Measurements from ENCODE around the gene HS6ST1. TPM values are rescaled to one million over a fixed set of nuclear protein-coding genes. Genes with fewer than 3 reads are reported as not detected.

The HS6ST1 gene
- total RNA-seq, 1 donor from 2014 or later, result 17.6 TPM

DNA sequence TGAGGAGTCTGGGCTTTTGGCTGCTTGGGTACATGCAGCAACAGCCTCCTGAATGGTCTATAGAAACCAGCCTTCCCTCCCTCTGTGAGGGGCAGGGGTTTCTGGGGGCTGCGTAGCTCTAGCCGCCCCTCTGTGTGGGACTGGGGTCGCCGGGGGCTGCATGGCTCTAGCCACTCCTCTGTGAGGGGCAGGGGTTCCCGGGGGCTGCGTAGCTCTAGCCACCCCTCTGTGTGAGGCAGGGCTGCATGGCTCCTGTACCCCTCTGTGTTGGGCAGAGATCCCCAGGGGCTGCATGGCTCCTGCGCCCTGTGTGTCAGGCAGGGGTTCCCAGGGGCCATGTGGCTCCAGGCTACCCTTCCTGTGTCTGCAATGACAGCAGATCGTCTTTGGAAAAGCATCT, 17.6 kb downstream of the HS6ST1 start:
- H3K4me3 ChIP-seq (ENCODE audit: low read depth, low read length), result no peak overlapping the region
- no peak for DNase-seq (ENCODE audit: low read depth)

DNA sequence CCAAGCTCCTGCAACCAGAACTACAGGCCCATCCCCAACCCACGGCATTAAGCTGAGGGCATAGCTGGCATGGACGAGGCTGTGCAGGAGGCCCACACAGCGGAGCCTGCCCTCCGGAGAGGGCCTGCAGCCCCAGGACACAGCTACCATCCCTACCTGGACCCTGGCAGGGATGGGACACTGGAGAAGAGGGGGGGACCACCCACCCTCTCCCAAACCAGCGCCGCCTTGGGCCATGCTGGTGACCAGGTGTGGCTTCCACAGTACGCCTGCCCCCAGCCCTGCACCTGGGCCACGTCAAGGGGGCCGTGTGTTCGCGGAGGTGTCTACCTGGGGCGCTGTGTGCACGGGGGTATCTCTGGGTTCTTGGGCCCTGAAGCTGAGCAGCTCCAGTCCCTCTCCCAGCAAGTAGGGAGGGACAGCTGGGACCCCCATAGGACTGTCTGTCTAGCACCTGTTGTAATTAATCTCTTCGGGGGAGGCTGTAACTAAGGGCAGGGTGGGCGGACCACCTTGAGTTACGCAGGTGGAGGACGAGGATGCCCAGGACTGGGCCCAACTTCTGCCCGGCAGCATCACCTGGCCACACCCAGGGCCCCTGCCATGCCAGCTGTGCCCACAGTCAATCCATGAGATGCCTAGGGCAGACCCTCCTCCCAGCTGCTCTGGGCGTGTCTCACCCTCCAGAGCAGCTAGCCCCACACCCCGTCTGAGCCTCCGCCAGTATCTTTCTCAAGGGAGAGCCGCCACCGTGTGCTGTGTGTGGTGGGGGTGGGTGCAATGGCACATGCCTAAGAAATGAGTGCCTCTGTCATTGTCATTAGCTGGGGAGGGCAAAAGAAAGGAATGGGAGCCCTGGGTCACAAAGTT, 18.3 kb downstream of the HS6ST1 start:
- no peak for DNase-seq (ENCODE audit: low read depth)
- H3K4me3 ChIP-seq (ENCODE audit: low read depth, low read length), result no peak overlapping the region
- TF ChIP-seq, protein P1, sequence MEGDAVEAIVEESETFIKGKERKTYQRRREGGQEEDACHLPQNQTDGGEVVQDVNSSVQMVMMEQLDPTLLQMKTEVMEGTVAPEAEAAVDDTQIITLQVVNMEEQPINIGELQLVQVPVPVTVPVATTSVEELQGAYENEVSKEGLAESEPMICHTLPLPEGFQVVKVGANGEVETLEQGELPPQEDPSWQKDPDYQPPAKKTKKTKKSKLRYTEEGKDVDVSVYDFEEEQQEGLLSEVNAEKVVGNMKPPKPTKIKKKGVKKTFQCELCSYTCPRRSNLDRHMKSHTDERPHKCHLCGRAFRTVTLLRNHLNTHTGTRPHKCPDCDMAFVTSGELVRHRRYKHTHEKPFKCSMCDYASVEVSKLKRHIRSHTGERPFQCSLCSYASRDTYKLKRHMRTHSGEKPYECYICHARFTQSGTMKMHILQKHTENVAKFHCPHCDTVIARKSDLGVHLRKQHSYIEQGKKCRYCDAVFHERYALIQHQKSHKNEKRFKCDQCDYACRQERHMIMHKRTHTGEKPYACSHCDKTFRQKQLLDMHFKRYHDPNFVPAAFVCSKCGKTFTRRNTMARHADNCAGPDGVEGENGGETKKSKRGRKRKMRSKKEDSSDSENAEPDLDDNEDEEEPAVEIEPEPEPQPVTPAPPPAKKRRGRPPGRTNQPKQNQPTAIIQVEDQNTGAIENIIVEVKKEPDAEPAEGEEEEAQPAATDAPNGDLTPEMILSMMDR (conservative IDR thresholded peaks at IDR 0.05; ENCODE audit: low read depth, low read length), result no peak

More for the DNA sequence above, 17.6 kb downstream of the HS6ST1 start:
- TF ChIP-seq, protein P1 (conservative IDR thresholded peaks at IDR 0.05; ENCODE audit: low read depth, low read length), result no peak

DNA sequence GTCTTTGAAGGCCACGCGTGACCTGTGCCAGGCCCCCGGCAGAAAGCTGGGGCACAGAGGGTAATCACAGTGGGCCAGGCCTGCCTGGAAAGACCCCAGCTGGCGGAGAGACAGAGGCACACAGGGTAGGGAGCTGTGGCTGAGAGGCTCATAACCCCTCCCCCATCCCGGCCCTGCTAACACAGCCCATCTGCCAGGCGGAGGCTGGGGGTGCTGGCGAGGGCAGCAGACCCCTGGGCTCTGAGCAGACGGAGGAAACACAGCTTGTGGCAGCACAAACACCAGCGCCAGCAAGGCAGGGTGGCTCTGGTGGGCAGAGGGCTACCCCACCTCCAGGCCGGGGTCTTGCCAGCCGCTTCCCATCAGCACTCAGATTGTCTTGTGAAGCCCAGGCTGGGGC, 19.0 kb downstream of the HS6ST1 start:
- H3K4me3 ChIP-seq (ENCODE audit: low read depth, low read length), result no peak overlapping the region
- TF ChIP-seq, protein P1 (conservative IDR thresholded peaks at IDR 0.05; ENCODE audit: low read depth, low read length), result no peak
- no peak for DNase-seq (ENCODE audit: low read depth)

DNA sequence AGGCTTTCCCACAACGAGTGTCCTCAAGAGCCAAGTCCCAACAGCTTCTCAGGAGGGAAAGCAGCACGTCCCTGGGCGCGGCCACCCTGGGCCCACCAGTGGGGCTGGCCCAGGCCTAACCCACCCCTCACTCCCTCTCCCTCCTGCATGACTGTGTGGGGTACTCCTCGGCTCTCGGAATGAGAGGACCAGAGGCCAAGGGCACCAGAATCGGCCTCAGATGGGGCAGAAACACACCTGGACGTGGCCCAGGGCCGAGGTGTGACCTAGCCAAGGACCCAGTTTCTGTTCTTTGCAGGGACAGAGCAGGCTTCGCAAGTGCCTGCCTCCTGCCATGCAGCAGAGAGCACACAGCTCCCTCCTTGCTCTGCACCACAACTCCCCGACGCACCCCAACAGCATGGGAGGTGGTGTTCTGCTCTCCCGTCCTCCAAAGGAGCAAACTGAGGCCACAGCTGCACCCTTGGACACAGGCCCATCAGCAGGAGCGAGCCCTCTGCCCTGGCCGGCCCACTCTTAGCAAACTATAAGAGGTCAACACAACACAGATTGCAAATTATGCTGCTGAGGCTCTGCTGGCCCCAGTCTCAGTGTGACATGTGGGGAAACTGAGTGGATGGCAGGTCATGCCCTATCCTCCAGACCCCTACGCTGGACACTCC, 19.7 kb downstream of the HS6ST1 start:
- DNase-seq (ENCODE audit: low read depth), result no peak
- H3K4me3 ChIP-seq (ENCODE audit: low read depth, low read length), result no peak overlapping the region
- TF ChIP-seq, protein P1 (conservative IDR thresholded peaks at IDR 0.05; ENCODE audit: low read depth, low read length), result no peak

DNA sequence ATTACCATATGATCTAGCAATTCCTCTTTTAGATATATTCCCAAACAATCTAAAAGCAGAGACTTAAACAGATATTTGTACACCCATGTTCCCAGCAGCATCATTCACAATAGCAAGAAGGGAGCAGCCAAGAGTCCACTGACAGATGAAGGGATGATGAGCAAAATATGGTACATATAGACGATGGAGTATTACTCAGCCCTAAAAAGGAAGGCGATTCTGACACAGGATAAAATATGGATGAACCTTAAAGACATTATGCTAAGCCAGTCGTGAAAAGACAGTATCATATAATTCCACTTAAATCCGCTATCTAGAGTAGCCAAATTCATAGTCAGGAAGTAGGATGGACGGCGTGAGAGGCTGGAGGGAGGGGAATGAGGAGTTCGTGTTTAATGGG, 20.4 kb downstream of the HS6ST1 start:
- TF ChIP-seq, protein P1 (conservative IDR thresholded peaks at IDR 0.05; ENCODE audit: low read depth, low read length), result no peak
- DNase-seq (ENCODE audit: low read depth), result no peak

DNA sequence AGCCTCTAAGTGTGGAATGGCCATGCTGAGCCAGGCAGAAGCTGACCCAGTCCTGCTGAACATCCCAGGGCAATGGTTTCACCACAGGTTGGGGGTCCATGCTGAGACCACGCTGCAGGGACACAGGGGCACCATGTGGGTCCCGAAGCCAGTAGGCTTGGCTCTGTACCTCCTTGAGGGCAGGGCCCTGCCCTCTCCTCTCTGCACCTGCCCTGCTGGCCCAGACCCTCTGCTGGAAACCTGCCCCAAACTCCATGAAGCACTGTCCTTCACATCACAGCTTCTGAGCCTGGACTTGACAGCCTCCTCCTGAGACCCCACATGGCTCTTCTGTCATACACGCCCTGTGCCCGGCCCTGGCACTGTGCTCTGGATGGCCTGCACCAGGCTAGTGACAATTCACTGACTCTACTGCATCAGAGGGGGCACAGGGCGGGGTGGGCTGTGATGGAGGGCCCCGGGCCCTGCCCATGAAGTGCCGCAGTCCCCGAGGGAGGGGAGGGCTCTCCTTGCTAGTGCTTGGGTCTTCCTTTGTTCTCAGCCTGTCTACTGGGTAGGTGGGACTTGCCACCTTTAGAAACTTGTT, 24.7 kb downstream of the HS6ST1 start:
- no peak overlapping the region for H3K4me3 ChIP-seq (ENCODE audit: low read depth, low read length)
- TF ChIP-seq, protein P1 (conservative IDR thresholded peaks at IDR 0.05; ENCODE audit: low read depth, low read length), result no peak
- DNase-seq (ENCODE audit: low read depth), result no peak

More for the DNA sequence above, 20.4 kb downstream of the HS6ST1 start:
- no peak overlapping the region for H3K4me3 ChIP-seq (ENCODE audit: low read depth, low read length)
